Stimulated activated CD4-positive, alpha-beta T cell treated with anti-CD3 and anti-CD28 coated beads, Interleukin-12 subunit alpha, Interleukin-12 subunit beta, amount 100 ng/mL, for 4 hours (primary cell): ENCODE measurements around the gene TRMO.
"Not testable (repeated sequence)": the region's sequence is repeated elsewhere in the genome, so short reads cannot be mapped to it uniquely, and the experiment has no call there.

Source experiments
- DNase-seq: peaks from one replicate; pipeline ENCODE4 v3.0.0-alpha.2; 2020

Gene TRMO

GRCh38 chr9:97921959-97922724, at the start of gene TRMO:
Gene TRMO, minus strand, starts transcription at chr9:97922500. Its CDS starts 7 bp downstream, at chr9:97922493.
- DNase-seq = peak; percentile 99

DNA sequence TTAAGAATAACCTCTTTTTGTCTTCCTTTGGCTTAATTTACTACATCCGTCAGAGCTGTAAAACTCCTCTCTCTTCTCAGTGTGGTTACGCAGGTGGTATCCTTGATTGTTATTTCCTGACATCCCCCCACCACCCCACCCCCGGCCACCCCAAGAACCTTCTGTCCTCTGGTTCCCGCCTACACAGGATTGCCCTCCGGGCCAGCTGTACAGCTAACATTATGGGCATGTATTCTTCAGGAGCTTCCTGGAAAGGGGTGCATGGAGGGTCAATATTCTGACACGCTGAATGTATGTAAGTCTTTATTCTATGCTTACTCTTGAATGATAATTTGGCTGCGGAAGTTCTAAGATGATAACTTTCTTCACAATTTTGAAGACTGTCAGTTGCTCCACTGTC, 47.9 kb upstream of the TRMO start:
- DNase-seq = no peak

DNA sequence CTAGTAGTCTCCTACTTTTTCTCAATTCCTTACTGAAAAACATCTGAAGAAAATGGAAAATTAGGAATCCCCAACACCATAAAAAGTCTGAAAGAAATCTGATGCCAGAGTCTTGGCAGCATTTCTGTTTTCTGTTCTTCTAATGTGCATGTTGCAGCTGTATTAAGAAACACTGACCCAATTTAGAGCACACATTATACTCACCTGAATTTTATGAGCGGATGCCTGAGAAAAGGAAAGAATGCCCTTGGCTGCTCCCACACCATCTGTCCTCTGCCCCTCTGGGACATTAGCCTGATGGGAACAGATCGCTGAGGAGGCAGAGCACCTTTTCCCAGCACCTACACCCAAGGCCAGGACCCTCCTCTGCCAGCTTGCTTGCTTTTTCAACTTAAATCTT, 46.7 kb upstream of the TRMO start:
- DNase-seq = no peak

DNA sequence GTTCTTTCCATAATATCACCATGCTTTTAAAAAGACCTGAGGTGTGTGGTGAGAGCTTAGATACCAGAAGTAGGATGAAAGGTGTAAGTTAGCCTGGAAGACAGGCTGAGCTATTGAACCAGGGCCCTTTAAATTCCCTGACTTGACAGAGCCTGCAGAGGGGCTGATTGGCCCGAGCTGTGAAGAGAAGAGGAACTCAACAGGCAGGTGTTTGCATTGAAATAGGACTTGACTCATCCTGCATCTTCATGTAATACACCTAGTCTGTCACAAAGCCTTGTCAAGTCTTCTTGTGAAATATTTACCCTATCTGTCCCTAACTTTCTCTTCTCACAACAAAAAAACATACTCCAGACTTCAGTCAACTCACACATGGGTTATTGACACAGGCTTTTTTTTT, 44.2 kb upstream of the TRMO start:
- no peak for DNase-seq

GRCh38 chr9:97964901-97965300, 42.6 kb upstream of the TRMO start:
- DNase-seq = no peak

DNA sequence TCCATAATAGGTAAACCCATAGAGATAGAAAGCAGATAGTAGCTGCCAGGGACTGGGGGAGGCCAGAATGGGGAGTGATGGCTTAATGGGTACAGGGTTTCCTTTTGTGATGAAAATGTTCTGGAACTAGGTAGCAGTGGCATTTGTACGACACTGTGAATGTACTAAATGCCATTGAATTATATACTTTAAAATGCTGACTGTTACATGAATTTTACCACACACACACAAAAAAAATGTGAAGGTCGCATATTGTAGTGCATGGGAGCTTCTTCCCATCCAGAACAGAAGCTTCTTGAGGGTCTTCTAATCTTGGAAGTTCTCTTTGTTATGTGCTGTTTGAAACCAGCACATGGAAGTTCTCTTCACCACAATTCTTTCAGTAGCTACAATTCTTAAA, 40.9 kb upstream of the TRMO start:
- DNase-seq = no peak

DNA sequence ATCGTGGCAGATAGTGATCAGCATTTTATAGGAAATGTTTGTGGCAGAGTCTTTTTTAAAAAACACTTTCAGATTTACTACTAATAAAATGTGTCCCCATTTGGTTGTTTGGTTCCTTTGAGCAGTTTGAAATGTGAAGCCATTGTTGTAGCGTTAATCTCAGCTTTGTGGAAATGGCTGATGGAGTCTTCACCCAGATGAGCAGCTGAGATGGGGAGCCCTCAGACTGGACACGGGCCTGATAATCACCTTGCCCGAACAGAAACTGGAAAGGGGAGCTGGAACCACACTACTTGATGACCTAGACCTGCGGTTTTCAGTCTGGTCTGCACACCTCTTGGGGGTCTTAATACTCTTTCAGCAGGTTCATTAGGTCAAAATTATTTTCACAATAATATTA, 40.3 kb upstream of the TRMO start:
- no peak for DNase-seq

GRCh38 chr9:97962136-97962535, 39.8 kb upstream of the TRMO start:
- no peak for DNase-seq

DNA sequence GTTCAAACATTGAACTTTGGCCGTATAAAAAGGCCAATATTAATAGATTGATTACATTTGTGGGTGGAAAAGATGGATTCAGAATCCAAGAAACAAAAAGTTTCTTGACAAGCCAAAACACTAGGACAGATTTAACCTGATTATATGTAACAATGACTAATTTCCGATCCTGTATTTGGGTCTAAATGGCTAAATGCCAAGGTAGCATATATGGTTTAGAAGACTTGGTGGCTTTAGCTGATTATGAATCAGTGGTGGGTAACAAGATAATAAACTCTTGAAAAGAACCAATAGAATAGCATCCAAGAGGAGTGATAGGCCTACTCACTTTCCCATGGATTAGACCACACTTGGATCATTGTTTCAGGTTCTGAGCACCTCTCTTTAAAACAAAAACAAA, 39.1 kb upstream of the TRMO start:
- DNase-seq = no peak

GRCh38 chr9:97960678-97961328, 38.5 kb upstream of the TRMO start:
- not testable (repeated sequence) for DNase-seq

GRCh38 chr9:97959585-97959984, 37.3 kb upstream of the TRMO start:
- DNase-seq = no peak

GRCh38 chr9:97958812-97959511, 36.7 kb upstream of the TRMO start:
- DNase-seq = no peak

DNA sequence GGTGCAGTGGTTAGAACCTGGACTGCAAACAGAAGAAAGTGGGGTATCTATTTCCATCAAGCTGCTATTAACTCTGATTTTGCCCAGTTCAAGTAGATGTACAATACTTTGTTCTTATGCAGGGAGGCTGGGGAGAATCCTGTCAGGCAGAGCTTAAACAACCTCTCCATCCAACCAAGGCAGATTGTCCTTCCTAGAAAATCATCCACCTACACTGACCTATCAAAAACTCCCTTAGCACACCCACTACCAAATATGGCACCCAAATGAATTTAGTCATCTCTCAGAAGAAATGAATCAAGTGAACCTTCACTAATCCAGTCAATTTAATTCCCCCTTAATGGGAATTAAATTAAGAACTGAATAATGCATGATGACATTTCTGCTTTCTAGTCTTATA, 34.0 kb upstream of the TRMO start:
- no peak for DNase-seq

GRCh38 chr9:97954550-97954989, 32.3 kb upstream of the TRMO start:
- peak; percentile 28 for DNase-seq

DNA sequence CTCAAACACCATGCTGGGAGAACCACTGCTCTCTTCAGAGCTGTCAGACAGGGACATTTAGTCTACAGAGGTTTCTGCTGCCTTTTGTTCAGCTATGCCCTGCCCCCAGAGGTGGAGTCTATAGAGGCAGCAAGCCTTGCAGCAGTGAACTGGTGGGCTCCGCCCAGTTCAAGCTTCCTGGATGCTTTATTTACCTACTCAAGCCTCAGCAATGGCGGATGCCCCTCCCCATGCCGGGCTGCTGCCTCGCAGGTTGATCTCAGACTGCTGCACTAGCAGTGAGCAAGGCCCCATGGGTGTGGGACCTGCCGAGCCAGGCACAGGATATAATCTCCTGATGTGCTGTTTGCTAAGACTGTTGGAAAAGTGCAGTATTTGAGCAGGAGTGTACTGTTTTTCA, 28.6 kb upstream of the TRMO start:
- DNase-seq = not testable (repeated sequence)

DNA sequence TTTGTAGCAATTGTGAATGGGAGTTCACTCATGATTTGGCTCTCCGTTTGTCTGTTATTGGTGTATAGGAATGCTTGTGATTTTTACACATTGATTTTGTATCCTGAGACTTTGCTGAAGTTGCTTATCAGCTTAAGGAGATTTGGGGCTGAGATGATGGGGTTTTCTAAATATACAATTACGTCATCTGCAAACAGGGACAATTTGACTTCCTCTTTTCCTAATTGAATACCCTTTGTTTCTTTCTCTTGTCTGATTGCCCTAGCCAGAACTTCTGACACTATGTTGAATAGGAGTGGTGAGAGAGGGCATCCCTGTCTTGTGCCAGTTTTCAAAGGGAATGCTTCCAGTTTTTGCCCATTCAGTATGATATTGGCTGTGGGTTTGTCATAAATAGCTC, 24.8 kb upstream of the TRMO start:
- not testable (repeated sequence) for DNase-seq

DNA sequence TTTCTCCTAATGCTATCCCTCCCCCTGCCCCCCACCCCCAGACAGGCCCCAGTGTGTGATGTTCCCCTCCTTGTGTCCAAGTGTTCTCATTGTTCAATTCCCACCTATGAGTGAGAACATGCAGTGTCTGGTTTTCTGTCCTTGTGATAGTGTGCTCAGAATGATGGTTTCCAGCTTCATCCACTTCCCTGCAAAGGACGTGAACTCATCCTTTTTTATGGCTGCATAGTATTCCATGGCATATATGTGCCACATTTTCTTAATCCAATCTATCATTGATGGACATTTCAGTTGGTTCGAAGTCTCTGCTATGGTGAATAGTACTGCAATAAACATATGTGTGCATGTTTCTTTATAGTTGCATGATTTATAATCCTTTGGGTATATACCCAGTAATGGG, 23.2 kb upstream of the TRMO start:
- not testable (repeated sequence) for DNase-seq

DNA sequence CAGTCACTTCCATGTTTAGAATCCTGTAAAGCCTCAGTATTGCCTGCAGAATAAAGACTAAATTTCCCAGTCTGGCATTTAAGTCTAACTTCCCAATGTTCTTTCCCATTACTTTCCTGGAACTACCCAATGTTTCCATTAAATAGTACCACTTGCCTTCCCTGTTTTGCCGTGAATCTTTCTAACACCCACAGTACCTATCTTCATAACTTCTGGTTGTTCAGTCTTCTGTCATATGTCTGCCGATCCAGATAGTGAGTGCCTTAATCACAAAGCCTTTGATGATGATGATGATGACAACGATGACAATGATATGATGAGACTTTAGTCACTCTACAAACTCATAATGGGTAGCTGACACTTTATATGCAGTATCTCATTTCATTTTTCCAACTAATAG, 22.3 kb upstream of the TRMO start:
- no peak for DNase-seq

DNA sequence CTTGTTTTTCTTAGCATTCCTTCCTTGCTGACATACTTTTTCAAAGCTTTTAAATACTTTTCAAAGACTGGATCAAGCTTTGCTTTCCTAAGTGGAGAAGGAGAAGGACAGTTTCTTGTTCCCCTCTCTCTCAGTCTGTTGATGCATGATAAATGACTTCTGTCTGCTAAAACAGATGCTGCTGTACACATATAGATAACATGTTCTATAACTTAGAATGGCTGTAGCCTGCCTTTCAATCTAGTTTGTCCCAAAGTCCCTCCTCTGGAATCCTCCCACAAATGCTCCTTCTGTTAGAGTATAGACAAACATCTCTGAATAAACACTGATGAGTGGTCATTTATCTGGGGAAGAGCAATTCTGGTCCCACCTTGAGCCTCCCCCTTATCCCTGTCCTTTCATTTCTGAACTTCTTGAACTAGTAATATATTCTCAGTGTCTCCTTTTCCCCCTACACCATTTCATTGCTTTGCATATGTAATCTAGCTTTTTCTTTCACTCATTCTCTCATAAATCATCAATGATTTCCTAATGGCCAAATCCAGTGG, 21.1 kb upstream of the TRMO start:
- DNase-seq = no peak

- no peak for DNase-seq
Measured at GRCh38 chr9:97941323-97941722, 19.0 kb upstream of the TRMO start.

DNA sequence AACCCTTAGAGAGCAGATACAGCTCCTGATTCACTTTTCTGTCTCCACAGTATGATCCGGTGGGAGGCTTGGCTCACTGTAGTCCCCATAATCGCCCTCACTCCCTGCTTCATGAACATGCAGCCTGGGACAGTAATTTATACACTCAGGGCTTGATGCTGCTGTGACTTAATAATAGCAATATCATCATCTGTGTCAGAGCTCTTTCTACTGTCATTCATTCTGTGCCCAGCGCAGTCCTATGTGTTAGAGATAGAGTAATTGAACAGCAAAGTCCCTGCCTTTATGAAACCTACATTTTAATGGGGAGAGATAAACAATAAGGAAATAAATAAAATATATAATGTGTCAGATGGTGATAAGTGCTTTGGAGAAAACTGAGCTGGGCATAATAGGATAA, 18.4 kb upstream of the TRMO start:
- no peak for DNase-seq

DNA sequence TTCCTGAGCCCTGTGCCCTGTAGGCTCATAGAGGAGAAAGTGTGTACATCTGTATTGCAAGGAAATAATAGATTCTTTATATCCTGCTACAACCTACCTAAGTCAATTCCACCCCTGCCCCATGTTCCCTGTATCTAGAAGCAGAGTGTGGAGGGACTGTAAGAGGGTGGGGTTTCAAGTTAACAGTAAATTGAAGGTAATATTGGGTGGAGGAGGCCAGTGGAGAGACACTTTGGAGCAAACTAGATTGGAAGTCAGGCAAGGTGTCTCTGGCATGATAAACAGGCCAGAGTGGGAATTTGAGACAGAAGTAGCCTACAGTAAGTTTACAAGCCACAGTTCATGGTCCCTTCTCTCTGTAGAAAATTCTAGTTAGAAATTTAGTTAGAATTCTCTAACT, 17.9 kb upstream of the TRMO start:
- DNase-seq = no peak

DNA sequence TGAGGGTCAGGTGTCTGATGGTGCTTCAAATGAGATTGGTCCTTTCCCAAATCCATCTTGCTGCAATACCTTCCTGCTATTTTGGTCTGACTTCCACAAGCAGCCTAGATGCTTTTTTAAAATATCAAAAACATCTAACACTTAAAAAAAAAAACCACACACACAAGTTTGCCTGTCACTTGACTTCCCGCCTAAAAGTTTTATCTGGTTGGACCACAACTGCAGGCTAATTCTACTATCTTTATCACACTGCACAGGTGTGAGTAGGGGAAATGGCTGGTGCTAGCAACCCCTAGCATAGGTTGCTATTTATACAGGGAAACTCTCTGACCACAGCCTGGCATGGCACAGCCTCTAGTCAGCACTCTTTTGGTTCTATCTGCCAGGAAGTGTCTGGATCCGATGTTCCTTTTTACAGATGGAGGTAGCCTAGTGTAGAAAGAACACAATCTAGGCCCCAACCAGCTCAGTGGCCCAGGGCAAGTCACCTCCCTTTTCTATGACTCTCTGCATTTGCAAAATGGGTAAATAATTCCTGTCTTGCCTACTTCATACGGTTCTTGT, 15.9 kb upstream of the TRMO start, which contains the start of gene HEMGN:
Gene HEMGN, minus strand, starts transcription at position 92 of the 564 bp plus-strand sequence. Its CDS starts 36 bp downstream, at position 56.
- DNase-seq = peak; percentile 5
